Measurements from ENCODE around the gene GALK2.

- TF ChIP-seq POLR2A (IDR thresholded peaks at IDR 0.05) (no peak), CTCF (IDR thresholded peaks at IDR 0.05) (no peak), EP300 (IDR thresholded peaks at IDR 0.05) (no peak)
Observed at GRCh38 chr15:49121901-49122300, 48.1 kb upstream of the GALK2 start.

Measured in tibial nerve (tissue), 4 donors.